Measurements from ENCODE around the gene CELF4. TPM values are rescaled to one million over a fixed set of nuclear protein-coding genes. Genes with fewer than 3 reads are reported as not detected.

CELF4 gene
- total and polyA plus RNA-seq, 7 donors = 0.60 to 5.0 (median 1.8) TPM; not detected in 1

DNA sequence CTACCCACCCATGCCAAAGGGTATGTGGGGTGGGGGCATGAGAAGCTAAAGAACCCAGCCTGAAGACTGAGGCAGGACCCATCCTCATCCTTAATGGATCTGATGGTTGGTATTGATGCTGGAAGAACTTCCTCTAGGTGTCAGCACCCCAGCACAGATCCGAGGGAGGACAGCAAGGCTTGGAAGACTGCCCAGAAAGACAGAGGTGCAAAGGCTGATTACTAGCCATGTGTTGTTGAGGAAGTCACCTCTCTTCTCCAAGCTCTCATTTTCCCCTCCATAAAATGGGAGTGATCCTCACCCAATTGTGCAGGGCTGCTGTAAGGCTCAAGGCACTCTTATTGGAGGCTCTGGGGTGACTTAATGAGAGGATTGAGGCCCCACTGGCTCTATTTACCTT is 256.5 kb downstream of the CELF4 start:
- no peaks in the 10 kb centered on the region for H3K27me3 ChIP-seq
- TF ChIP-seq POLR2AphosphoS5 (IDR thresholded peaks at IDR 0.05) (no peak), EP300 (IDR thresholded peaks at IDR 0.05) (no peak), POLR2A (IDR thresholded peaks at IDR 0.05) (no peak)
- TF ChIP-seq, protein P1, sequence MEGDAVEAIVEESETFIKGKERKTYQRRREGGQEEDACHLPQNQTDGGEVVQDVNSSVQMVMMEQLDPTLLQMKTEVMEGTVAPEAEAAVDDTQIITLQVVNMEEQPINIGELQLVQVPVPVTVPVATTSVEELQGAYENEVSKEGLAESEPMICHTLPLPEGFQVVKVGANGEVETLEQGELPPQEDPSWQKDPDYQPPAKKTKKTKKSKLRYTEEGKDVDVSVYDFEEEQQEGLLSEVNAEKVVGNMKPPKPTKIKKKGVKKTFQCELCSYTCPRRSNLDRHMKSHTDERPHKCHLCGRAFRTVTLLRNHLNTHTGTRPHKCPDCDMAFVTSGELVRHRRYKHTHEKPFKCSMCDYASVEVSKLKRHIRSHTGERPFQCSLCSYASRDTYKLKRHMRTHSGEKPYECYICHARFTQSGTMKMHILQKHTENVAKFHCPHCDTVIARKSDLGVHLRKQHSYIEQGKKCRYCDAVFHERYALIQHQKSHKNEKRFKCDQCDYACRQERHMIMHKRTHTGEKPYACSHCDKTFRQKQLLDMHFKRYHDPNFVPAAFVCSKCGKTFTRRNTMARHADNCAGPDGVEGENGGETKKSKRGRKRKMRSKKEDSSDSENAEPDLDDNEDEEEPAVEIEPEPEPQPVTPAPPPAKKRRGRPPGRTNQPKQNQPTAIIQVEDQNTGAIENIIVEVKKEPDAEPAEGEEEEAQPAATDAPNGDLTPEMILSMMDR (IDR thresholded peaks at IDR 0.05) = no peak
- no peak for DNase-seq
- no peaks in the 10 kb centered on the region for H3K36me3 ChIP-seq
- H3K27ac ChIP-seq = no peak overlapping the region
- 9% methylated on average over 1 of the region's 1 CpG for WGBS, 2 donors
- no peak overlapping the region for H3K4me3 ChIP-seq
- no peaks in the 10 kb centered on the region for H3K9me3 ChIP-seq
- intact Hi-C loops (cut with DNase I) = no loop called here
- no peaks in the 10 kb centered on the region for H3K4me1 ChIP-seq

DNA sequence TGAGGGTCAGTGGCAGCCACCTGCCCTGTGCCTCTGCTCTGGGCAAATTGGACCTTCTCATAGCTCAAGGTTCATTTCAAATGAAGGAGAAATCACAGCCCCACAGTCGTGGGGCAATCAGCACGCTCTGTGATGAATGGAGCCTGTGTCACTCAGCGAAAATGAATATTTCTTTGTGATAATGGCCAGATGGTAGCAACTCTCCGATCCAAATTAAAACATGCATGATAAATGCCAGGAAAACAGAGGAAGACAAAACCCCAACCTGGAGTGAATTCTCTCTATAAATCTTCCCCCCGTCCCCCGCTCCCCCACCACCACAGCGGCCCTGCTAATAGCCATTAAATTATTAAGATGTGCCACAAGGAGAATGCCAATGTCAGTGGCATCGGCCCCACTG is 258.4 kb downstream of the CELF4 start:
- TF ChIP-seq POLR2AphosphoS5 (IDR thresholded peaks at IDR 0.05) (no peak), EP300 (IDR thresholded peaks at IDR 0.05) (no peak), POLR2A (IDR thresholded peaks at IDR 0.05) (no peak)
- no peak overlapping the region for H3K4me3 ChIP-seq
- intact Hi-C loops (cut with DNase I) = no loop called here
- H3K4me1 ChIP-seq = no peaks in the 10 kb centered on the region
- no peak overlapping the region for H3K27ac ChIP-seq
- DNase-seq = no peak
- H3K9me3 ChIP-seq = no peaks in the 10 kb centered on the region
- H3K27me3 ChIP-seq = no peaks in the 10 kb centered on the region
- H3K36me3 ChIP-seq = no peaks in the 10 kb centered on the region
- 88 to 89% methylated on average over 8 of the region's 8 CpGs for WGBS, 2 donors

DNA sequence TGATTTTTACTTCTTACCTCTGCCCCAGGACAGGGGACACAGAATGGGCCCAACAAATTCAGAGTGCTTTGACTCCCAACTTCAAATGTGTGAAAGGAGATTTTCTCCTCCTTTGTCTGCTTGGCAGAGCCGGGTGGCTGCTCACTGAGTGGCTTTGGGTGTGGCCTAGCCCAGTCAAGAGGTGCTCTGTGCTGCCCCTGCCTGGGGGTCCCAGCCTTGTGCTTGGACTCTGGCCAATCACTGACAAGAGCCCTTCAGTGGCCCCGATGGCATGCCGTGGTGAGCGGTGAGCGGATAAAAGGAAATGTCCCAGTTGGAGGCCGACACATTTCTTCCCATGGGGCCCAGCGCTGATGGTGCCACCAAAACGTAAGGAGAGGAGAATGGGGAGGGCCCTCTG is 259.2 kb downstream of the CELF4 start:
- no peaks in the 10 kb centered on the region for H3K9me3 ChIP-seq
- no peaks in the 10 kb centered on the region for H3K27me3 ChIP-seq
- H3K36me3 ChIP-seq = no peaks in the 10 kb centered on the region
- H3K27ac ChIP-seq = no peak overlapping the region
- TF ChIP-seq EP300 (IDR thresholded peaks at IDR 0.05) (no peak), POLR2AphosphoS5 (IDR thresholded peaks at IDR 0.05) (no peak), POLR2A (IDR thresholded peaks at IDR 0.05) (no peak)
- TF ChIP-seq, protein P1 (IDR thresholded peaks at IDR 0.05) = no peak
- H3K4me3 ChIP-seq = no peak overlapping the region
- H3K4me1 ChIP-seq = no peaks in the 10 kb centered on the region
- intact Hi-C loops (cut with DNase I) = no loop called here
- no peak for DNase-seq
- 85 to 88% methylated on average over 8 of the region's 8 CpGs for WGBS, 2 donors

DNA sequence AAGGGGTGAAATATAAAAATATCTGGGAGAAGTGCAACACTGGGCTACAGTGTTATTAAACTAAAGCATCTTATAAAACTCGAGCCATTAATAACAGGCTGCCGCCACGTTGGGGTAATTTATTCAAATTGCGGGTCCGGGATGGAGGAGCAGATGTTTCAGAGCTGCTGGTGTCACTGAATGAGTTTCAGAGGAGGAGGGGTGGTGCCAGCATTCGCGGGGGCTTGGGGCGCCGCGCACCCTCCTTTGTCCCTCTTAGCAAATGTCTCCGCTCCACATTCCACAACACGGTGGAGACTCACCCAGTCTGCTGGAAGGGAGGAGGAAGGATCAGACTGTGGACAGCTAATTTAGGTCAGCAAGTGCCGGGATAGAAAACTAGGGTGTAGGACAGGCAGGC is 260.5 kb downstream of the CELF4 start:
- WGBS, 2 donors = 79 to 81% methylated on average over 13 of the region's 13 CpGs
- Histone ChIP-seq H3K4me3 (no peak overlapping the region), H3K27ac (no peak overlapping the region), H3K27me3 (no peaks in the 10 kb centered on the region), H3K4me1 (peaks cover 0 to under 1% (median under 1%) of the 10 kb centered on the region in 4 donors), H3K36me3 (no peaks in the 10 kb centered on the region), H3K9me3 (no peaks in the 10 kb centered on the region)
- intact Hi-C loops (cut with DNase I) = no loop called here
- TF ChIP-seq EP300 (IDR thresholded peaks at IDR 0.05) (no peak), POLR2A (IDR thresholded peaks at IDR 0.05) (no peak)
- TF ChIP-seq, protein P1 (IDR thresholded peaks at IDR 0.05) = no peak
- no peak for DNase-seq

DNA sequence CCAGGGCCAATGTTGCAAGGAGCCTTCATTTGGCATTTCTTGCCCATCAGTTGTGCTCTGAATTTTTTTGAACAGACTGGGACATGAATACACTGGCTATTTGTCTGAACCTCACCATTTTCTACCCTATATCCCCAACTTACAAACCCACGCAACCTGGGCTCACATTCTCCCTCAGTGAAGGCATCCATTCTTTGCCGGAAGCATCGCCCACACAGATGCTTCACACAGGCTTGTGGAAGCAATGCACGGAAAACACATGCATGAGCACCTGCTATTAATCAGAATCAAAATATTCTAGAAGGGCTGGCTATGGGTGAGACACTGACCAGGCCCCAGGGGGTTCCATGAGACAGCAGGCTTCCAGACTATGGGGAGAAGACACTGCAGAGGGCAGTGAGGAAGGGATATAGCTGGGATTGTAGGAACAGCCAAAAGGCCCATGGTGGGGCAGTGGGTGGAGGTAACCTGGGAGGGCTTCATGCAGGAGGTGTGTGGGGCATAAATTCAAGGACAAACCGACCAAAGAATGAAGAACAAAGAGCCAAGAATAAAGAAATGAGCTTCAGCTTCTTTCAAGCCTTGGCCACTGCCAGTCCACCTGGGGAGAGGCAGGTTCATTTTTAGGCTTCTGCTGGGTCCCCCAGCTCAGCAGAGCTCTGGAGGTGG is 261.5 kb downstream of the CELF4 start:
- 86 to 87% methylated on average over 5 of the region's 5 CpGs for WGBS, 2 donors
- intact Hi-C loops (cut with DNase I) = no loop called here
- H3K27ac ChIP-seq = no peak overlapping the region
- no peak overlapping the region for H3K4me3 ChIP-seq
- TF ChIP-seq POLR2AphosphoS5 (IDR thresholded peaks at IDR 0.05) (no peak), POLR2A (IDR thresholded peaks at IDR 0.05) (no peak), EP300 (IDR thresholded peaks at IDR 0.05) (no peak)
- TF ChIP-seq, protein P1 (IDR thresholded peaks at IDR 0.05) = no peak
- H3K9me3 ChIP-seq = no peaks in the 10 kb centered on the region
- H3K27me3 ChIP-seq = no peaks in the 10 kb centered on the region
- peaks cover 0 to 9% (median 9%) of the 10 kb centered on the region in 4 donors for H3K4me1 ChIP-seq
- no peak for DNase-seq
- no peaks in the 10 kb centered on the region for H3K36me3 ChIP-seq
